ENCODE results near the gene TF. TPM values are rescaled to one million over a fixed set of nuclear protein-coding genes. Genes with fewer than 3 reads are reported as not detected.

TF gene
- total and polyA plus RNA-seq, 2 experiments from 2014 or later, result 0.33 to 3.0 TPM

DNA sequence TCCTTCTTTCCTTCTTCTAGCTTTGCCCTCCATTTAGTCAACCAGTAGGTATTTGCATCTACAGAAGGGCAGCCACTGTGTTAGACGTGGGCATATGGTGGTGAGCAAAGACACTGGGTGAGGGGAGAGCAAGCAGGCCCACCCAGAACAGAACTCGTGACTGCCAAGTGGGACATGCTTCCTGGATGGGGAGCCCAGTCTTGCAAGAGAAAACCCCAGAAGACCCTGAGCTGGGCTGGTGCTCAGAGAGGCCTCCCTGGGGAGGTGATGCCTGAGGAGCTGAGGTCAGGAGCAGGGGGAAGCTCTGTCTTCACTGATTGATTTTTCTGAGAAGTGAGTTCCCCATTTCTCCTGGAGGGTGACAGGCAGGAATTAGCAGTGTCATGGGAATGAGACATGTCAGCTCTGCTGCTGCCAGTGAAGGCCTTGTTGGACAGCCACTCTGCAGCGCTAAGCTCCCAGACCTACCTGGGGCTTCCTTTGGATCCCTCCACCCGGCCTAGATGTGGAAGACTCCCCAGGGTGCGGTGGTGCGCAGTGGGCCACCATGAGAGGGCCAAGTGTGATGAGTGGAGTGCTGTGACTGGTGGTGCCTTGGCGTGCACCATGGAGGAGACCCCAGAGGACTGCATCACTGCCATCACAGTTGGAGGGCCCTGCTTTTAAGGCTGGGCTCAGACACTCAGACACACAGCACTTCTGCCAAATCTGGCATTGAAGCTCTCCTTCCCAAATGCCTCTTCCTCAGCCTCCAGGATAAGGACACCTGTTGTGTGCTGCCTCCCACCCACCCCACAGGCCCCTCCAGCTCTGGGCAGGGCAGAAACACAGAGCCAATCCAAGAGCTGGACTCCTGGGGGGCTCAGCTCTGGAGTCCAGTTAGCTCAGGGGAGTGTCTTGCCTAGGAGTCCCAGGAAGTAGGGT is 44.5 kb upstream of the TF start:
- TF ChIP-seq, protein P1, sequence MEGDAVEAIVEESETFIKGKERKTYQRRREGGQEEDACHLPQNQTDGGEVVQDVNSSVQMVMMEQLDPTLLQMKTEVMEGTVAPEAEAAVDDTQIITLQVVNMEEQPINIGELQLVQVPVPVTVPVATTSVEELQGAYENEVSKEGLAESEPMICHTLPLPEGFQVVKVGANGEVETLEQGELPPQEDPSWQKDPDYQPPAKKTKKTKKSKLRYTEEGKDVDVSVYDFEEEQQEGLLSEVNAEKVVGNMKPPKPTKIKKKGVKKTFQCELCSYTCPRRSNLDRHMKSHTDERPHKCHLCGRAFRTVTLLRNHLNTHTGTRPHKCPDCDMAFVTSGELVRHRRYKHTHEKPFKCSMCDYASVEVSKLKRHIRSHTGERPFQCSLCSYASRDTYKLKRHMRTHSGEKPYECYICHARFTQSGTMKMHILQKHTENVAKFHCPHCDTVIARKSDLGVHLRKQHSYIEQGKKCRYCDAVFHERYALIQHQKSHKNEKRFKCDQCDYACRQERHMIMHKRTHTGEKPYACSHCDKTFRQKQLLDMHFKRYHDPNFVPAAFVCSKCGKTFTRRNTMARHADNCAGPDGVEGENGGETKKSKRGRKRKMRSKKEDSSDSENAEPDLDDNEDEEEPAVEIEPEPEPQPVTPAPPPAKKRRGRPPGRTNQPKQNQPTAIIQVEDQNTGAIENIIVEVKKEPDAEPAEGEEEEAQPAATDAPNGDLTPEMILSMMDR (IDR thresholded peaks at IDR 0.05; ENCODE audit: low read depth, low read length), result no peak
- H3K4me1 ChIP-seq (ENCODE audit: low read depth), result no peaks in the 10 kb centered on the region
- H3K36me3 ChIP-seq, result no peaks in the 10 kb centered on the region
- H3K27ac ChIP-seq, result no peak overlapping the region
- no peak overlapping the region for H3K4me3 ChIP-seq
- no peak for DNase-seq (ENCODE audit: low read depth in 1 of 2, low spot score in 1 of 2)
- no peaks in the 10 kb centered on the region for H3K9me3 ChIP-seq (ENCODE audit: low read depth)
- peaks cover 15% of the 10 kb centered on the region for H3K27me3 ChIP-seq

DNA sequence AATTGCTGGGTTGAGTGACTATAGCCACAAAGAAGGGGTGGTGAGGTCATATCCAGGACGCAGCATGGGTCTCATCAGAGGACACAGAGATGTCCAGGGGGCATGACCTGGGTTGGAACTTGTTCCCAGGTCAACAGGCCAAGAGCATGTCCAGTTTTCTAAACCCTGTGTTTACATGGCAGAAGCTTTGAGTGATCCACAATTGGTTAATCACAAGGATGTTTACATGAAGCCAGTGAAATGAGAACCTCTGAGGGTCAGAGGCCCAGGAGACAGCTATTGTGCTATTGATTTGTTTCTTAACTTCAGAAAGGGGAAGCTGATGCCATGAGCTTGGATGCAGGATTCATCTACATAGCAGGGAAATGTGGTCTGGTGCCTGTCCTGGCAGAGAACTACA is 42.3 kb upstream of the TF start:
- no peak for DNase-seq (ENCODE audit: low read depth in 1 of 2, low spot score in 1 of 2)
- Histone ChIP-seq H3K27me3 (peaks cover 27% of the 10 kb centered on the region), H3K36me3 (no peaks in the 10 kb centered on the region), H3K9me3 (ENCODE audit: low read depth) (no peaks in the 10 kb centered on the region), H3K4me3 (no peak overlapping the region), H3K27ac (no peak overlapping the region), H3K4me1 (ENCODE audit: low read depth) (no peaks in the 10 kb centered on the region)
- TF ChIP-seq, protein P1 (IDR thresholded peaks at IDR 0.05; ENCODE audit: low read depth, low read length), result no peak

GRCh38 chr3:133706033-133706432 is 40.2 kb upstream of the TF start:
- no peak for DNase-seq (ENCODE audit: low read depth in 1 of 2, low spot score in 1 of 2)

DNA sequence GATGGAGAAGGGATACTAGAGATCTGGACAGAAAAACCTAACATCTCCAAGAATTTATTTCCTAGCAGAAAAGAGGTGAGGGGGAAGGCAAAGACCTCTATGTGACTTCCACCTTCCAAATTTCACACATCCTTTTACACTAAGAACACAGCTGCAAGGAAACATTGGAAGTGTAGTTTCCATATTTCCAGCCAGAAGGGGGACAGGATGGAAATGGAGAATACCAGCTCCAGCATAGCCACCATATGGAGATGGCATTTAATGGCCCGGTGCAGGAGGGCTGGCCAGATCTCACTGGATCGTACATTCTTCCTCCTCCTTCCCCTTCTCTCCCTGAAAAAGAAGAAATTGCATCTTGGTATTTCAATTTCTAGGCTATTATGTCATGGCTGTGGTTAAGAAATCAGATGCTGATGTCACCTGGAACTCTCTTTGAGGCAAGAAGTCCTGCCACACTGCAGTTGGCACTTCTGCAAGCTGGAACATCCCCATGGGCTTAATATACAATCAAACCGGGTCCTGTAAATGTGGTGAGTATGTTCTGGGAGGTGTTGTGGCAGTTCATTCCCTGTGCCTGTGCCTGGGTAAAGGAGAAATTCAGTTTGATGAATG is 36.9 kb upstream of the TF start:
- TF ChIP-seq, protein P1 (IDR thresholded peaks at IDR 0.05; ENCODE audit: low read depth, low read length), result no peak
- Histone ChIP-seq H3K27me3 (peaks cover 35% of the 10 kb centered on the region), H3K36me3 (no peaks in the 10 kb centered on the region), H3K9me3 (ENCODE audit: low read depth) (no peaks in the 10 kb centered on the region), H3K4me1 (ENCODE audit: low read depth) (no peaks in the 10 kb centered on the region), H3K27ac (no peak overlapping the region), H3K4me3 (no peak overlapping the region)
- DNase-seq (ENCODE audit: low read depth in 1 of 2, low spot score in 1 of 2), result no peak

More at GRCh38 chr3:133706033-133706432, 40.2 kb upstream of the TF start:
- Histone ChIP-seq H3K4me3 (no peak overlapping the region), H3K9me3 (ENCODE audit: low read depth) (no peaks in the 10 kb centered on the region), H3K36me3 (no peaks in the 10 kb centered on the region), H3K27ac (no peak overlapping the region), H3K4me1 (ENCODE audit: low read depth) (no peaks in the 10 kb centered on the region), H3K27me3 (peaks cover 35% of the 10 kb centered on the region)
- TF ChIP-seq, protein P1 (IDR thresholded peaks at IDR 0.05; ENCODE audit: low read depth, low read length), result no peak

- no peaks in the 10 kb centered on the region for H3K9me3 ChIP-seq (ENCODE audit: low read depth)
- no peaks in the 10 kb centered on the region for H3K4me1 ChIP-seq (ENCODE audit: low read depth)
- H3K36me3 ChIP-seq, result no peaks in the 10 kb centered on the region
- DNase-seq (ENCODE audit: low read depth in 1 of 2, low spot score in 1 of 2), result no peak
- peaks cover 26% of the 10 kb centered on the region for H3K27me3 ChIP-seq
- no peak overlapping the region for H3K27ac ChIP-seq
- no peak overlapping the region for H3K4me3 ChIP-seq
- TF ChIP-seq, protein P1 (IDR thresholded peaks at IDR 0.05; ENCODE audit: low read depth, low read length), result no peak
Measured at GRCh38 chr3:133711013-133711412, 35.2 kb upstream of the TF start.
